GM18870 (cell line): ENCODE results near the gene CLEC4A.
"Not testable (repeated sequence)": the region's sequence is repeated elsewhere in the genome, so short reads cannot be mapped to it uniquely, and the experiment has no call there.

Source experiments
- ATAC-seq: cut with Tn5 transposase; IDR thresholded peaks from one replicate; pipeline ENCODE4 v1.9.1; 2021; ENCODE audit warnings: moderate library complexity; ENCODE audit not compliant: unreplicated experiment

The CLEC4A gene

GRCh38 chr12:8123124-8123912, at the start of gene CLEC4A:
Gene CLEC4A, plus strand, starts transcription at chr12:8123617. Its CDS starts 262 bp downstream, at chr12:8123879.
- ATAC-seq = no peak

DNA sequence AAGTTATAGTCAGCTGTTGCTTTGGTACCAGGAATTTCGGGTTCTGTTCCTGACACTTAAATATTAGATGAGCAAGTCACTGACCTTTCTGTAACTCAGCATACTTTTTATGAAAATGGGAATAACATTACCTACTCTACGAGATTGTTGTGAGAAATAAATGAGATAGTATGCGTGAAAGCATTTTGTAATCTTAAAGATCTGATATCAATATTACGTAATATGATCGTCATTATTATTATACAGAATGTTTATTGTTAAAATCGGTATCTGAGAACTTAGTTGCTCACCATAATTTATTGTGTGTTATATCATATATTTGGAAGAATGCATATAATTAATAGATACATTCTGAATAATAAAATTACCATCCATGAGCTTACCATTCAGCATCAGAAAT, 47.5 kb upstream of the CLEC4A start:
- ATAC-seq = no peak

DNA sequence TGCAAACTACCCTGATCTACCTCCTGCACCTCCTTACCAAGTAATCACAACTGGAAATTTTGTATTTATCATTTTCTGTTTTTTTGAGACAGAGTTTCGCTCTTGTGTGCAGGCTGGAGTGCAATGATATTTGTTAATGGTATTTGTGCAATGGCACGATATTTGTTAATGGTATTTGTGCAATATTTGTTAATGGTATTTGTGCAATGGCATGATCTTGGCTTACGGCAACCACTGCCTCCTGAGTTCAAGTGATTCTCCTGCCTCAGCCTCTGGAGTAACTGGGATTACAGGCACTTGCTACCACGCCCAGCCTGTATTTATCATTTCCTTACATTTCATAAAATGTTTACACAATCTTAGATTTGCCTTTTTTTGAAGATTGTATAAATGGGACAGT, 47.1 kb upstream of the CLEC4A start:
- no peak for ATAC-seq

DNA sequence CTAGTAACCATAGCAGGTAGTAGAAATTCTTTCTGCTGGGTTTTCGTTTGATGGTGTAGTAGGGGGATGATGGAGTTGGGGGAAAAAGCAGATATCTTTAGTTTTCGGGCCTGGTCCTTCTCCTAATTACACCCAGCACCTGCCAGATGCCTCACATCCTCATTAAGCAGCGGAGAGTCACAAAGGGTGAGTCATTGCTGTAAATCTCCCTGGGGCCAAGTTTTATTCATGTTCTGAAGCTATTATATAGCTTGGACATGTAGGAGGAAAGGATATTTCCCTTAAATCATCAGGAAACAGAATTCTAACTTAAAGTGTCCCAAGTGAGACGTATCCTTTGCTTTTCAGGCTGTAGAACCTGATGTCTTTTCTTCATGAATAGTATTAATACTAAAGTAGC, 46.2 kb upstream of the CLEC4A start:
- ATAC-seq = no peak

DNA sequence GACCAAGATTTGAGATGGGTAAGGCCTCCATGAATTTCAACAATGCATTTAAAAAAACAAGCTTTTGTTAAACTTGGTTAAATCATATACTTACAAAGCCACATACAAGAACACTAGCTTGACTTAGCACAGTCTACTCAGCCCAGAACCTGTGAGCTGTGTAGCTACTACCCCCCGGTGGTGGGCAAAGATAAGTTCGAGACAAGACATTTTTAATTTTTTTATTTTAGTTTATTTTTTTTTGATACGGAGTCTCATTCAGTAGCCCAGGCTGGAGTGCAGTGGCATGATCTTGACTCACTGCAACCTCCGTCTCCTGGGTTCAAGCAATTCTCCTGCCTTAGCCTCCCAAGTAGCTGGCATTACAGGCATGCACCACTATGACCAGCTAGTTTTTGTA, 45.0 kb upstream of the CLEC4A start:
- no peak for ATAC-seq

DNA sequence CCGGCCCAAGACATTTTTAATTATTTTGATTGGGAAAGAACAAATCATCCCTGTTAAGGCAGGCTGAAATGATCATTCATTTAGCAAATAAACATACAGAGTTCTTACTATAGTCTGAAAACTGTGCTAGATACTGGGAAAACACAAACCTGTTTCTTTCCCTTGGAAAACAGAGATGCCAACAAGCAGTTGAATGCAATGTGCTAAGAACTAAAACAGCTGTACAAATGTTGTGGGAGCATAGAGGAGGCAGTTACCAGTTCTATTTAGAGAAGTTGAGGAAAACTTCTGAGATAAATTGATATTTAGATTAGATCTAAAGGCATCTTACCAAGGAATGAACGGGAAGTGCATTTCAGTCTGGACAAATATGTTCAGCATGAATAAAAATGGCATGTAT, 44.5 kb upstream of the CLEC4A start:
- ATAC-seq = no peak

- no peak for ATAC-seq
These were observed 43.3 kb upstream of the CLEC4A start for GRCh38 chr12:8080120-8080519.

GRCh38 chr12:8081251-8081920, 42.0 kb upstream of the CLEC4A start:
- ATAC-seq = peak; percentile 31

- no peak for ATAC-seq
These were observed 40.7 kb upstream of the CLEC4A start for GRCh38 chr12:8082808-8083100.

DNA sequence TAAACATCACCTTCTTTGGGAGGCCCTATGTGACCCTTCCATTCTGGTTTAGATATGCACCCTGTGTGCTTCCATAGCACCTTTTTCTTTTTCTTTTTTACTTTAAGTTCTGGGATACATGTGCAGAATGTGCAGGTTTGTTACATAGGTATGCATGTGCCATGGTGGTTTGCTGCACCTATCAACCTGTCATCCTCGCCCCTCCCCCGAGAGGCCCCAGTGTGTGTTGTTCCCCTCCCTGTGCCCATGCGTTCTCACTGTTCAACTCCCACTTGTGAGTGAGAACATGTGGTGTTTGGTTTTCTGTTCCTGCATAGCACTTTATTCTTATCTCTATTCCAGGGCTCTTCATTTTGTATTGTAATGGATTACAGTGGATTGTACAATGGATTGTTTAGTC, 39.1 kb upstream of the CLEC4A start:
- not testable (repeated sequence) for ATAC-seq

DNA sequence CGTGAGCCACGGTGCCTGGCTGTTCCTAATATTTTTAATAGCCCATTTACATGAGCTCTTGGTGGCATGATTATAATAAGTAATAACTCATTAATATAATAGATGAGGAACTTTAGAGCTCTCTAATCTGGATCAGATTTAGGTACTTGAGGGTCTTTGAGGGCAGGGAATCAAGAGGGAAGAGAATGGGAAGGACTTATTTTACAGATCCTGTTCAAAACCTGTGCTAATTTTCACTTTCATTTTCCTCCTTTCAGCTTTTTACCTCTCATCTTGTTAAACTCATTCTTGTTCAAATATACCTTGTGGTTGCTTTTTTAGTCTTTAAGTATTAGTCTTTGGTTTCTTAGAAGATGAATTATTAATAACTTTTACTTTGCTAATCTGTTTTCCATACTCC, 35.8 kb upstream of the CLEC4A start:
- ATAC-seq = no peak

GRCh38 chr12:8088574-8088973, 34.8 kb upstream of the CLEC4A start:
- ATAC-seq = no peak

DNA sequence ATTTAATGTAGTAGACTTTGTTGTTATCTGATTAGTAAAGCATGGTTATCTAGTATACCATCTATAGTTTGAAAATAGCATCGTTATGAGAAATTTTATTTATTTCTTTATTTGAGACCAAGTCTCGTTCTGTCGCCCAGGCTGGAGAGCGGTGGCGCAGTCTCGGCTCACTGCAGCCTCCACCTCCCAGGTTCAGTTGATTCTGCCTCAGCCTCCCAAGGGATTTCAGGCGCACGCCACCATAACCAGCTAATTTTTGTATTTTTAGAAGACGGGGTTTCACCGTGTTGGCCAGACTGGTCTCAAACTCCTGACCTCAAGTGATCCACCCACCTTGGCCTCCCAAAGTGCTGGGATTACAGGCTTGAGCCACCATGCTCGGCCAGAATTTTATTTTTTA, 34.1 kb upstream of the CLEC4A start:
- not testable (repeated sequence) for ATAC-seq

DNA sequence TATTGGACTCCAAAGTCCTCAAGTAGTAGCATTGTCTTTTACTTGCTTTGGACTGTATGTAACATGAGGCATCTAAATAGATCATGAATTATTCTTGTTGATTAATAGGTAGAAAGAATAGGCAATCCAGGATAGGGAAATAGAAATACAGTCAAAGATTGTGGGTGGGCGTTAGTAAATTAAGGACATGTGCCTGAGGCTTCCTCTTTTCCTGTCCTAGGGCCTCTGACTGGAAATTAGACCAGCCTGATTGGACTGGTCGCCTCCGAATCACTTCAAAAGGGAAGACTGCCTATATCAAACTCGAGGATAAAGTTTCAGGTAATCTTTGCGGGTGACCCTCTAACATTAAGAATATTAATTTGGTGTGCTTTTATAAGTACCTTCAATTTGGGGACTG, 33.7 kb upstream of the CLEC4A start:
- ATAC-seq = no peak

DNA sequence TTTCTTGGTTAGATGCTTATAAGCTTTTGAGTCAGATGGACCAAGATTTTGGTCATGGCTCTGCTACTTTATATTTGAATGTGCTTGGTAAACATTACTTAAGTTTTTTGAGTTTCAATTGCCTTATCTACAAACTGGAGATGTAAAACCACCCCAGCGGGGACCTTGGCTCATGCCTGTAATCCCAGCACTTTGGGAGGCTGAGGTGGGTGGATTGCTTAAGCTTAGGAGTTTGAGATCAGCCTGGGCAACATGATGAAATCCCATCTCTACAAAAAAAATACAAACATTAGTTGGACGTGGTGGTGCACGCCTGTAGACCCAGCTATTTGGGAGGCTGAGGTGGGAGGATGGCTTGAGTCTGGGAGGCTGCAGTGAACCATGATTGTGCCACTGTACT, 30.1 kb upstream of the CLEC4A start:
- no peak for ATAC-seq

GRCh38 chr12:8096281-8096915, 27.0 kb upstream of the CLEC4A start:
- ATAC-seq = no peak

DNA sequence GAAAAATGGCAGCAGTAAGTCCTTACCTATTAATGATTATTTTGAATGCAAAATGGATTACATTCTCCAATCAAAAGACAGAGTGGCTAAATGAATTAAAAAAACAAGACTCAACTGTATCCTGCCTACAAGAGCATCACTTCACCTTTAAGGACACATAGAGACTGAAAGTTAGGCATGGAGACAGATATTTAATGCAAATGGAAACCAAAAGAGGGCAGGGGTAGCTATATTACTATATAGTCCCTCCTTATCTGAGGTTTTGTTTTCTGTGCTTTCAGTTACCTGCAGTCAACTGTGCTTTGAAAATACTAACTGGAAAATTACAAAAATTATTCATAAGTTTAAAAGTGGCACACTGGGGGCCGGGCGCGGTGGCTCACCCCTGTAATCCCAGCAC, 24.2 kb upstream of the CLEC4A start:
- no peak for ATAC-seq

GRCh38 chr12:8108808-8109398, 14.5 kb upstream of the CLEC4A start:
- ATAC-seq = no peak

DNA sequence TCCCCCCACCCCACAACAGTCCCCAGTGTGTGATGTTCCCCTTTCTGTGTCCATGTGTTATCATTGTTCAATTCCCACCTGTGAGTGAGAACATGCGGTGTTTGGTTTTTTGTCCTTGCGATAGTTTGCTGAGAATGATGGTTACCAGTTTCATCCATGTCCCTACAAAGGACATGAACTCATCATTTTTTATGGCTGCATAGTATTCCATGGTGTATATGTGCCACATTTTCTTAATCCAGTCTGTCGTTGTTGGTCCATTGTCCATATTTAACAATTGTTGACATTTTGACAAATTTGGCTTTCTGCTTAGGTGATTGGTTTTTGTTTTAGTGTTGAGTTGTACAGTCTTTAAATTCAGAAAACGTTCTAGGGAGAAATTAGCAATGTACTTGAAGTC, 10.3 kb upstream of the CLEC4A start:
- not testable (repeated sequence) for ATAC-seq

DNA sequence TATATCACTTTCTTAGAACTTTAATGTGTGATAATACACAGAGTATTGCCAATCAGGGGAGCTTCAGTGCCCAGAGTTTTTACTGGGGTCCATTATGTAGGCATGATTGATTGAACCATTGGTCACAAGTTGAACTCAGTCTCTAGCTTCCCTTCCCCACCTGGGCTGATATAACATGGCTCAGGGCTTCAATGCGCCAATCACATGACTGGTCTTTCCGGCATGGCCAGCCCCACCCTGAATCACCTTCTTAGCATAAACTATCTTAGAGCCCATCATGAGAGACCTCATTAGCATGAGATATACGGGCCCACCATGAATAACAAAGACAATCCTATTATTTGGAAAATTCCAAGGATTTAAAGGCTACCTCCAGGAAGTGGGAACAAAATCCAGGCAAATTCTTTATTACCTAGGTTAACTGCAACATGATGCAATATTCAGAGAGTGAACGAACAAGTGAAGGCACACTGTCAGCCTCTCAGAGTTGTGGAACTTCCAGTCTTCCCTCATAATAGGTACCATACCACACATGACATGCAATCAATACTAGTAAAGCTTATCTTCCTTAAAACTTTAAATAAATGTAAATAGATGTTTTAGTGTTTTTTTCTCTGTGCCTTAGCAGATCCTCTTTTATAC, 3.2 kb upstream of the CLEC4A start:
- ATAC-seq = no peak

DNA sequence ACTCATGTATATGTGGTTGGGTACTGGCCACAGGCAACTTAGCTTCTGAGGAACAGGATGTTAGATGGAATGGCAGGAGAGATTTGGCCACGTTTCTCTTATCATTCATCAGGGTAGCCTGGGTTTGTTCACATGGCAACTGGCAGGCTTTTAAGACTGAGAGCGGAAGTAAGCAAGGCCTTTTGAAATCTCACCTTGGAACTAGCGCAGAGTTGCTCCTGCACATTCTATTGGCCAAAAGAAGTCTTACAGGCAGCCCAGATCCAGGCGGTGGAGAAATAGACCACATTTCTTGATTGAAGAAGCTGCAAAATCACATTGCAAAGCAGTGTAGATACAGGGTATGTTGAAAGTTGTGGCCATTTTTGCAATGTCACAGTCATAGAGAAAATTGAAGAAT, 3.7 kb downstream of the CLEC4A start:
- no peak for ATAC-seq
